ENCODE results near the gene ANKRD16. TPM values are rescaled to one million over a fixed set of nuclear protein-coding genes. Genes with fewer than 3 reads are reported as not detected.

ANKRD16 gene
- polyA plus RNA-seq (2013, experiment 1 of 2), result 5.0 TPM
- polyA plus RNA-seq (2013, experiment 2 of 2), result 4.8 TPM

- peak within 1 kb of the TSS; percentile 96 for H3K18ac ChIP-seq (ENCODE audit: low read length)
- H3K9ac ChIP-seq (ENCODE audit: low read depth, low read length, poor library complexity), result peak within 1 kb of the TSS; percentile 98
- H3K4ac ChIP-seq (ENCODE audit: low read length), result peak within 1 kb of the TSS; percentile 31
- peak within 1 kb of the TSS; percentile 42 for H2BK15ac ChIP-seq (ENCODE audit: low read length)
- peak within 1 kb of the TSS; percentile 49 for H2BK5ac ChIP-seq (ENCODE audit: low read length)
- peak within 1 kb of the TSS; percentile 98 for H3K23ac ChIP-seq (ENCODE audit: low read depth, low read length, poor library complexity)
- peaks cover 10 to 64% of the 10 kb centered on the region in 2 donors for H3K36me3 ChIP-seq (replicated peaks in 1 of 2; ENCODE audit: control insufficient read depth in 2 of 2, insufficient read depth in 2 of 2, low read length in 2 of 2)
- no peaks in the 10 kb centered on the region for H3K27me3 ChIP-seq (ENCODE audit: control insufficient read depth in 3 of 3, insufficient read depth in 3 of 3, low read depth in 1 of 3, low read length in 3 of 3)
- peak within 1 kb of the TSS; percentile 26 for H4K8ac ChIP-seq (ENCODE audit: low read depth, low read length)
- peak within 1 kb of the TSS; percentile 97 for H3K14ac ChIP-seq (ENCODE audit: low read length)
- peak within 1 kb of the TSS; percentile 98 for H2AFZ ChIP-seq (ENCODE audit: low read length)
- H3K9me3 ChIP-seq (replicated peaks in 1 of 2; ENCODE audit: control insufficient read depth in 2 of 2, insufficient read depth in 1 of 2, low read depth in 1 of 2, low read length in 2 of 2), result no peaks in the 10 kb centered on the region
- H3K27ac ChIP-seq (replicated peaks; ENCODE audit: low read length), result peak within 1 kb of the TSS; percentile 54
- DNase-seq (ENCODE audit: low spot score), result peak; percentile 99
- H3K4me2 ChIP-seq (ENCODE audit: insufficient read depth, low read length, poor library complexity, severe bottlenecking), result peak within 1 kb of the TSS; percentile 96
- H4K91ac ChIP-seq (ENCODE audit: low read depth, low read length, poor library complexity), result peak within 1 kb of the TSS; percentile 87
- peak within 1 kb of the TSS; percentile 57 for H2AK5ac ChIP-seq (ENCODE audit: low read depth, low read length)
- no peak within 1 kb of the TSS for H2BK12ac ChIP-seq (ENCODE audit: low read length)
- H2BK120ac ChIP-seq (ENCODE audit: low read depth, low read length), result no peak within 1 kb of the TSS
- peaks cover 8 to 11% of the 10 kb centered on the region in 2 donors for H3K4me1 ChIP-seq (ENCODE audit: control insufficient read depth in 2 of 2, insufficient read depth in 1 of 2, low read depth in 1 of 2, low read length in 2 of 2)
- peaks cover 6% of the 10 kb centered on the region for H3K79me1 ChIP-seq (ENCODE audit: low read depth, low read length)
- WGBS, 2 donors (ENCODE audit: extremely low coverage in 2 of 2, insufficient read length in 2 of 2, insufficient replicate concordance in 1 of 2), result no CpG with 5 or more reads among the region's 109 CpGs
- peak within 1 kb of the TSS; percentile 92 to 97 for H3K4me3 ChIP-seq (ENCODE audit: low read length in 2 of 2)
Observed at GRCh38 chr10:5889624-5890451, at the start of gene ANKRD16, which contains the start of gene FBH1. TSS of gene ANKRD16 (minus strand) at chr10:5889893. CDS start at chr10:5889354, 539 bp downstream. TSS of gene FBH1 (plus strand) at chr10:5890243. CDS start at chr10:5890346, 103 bp downstream.

DNA sequence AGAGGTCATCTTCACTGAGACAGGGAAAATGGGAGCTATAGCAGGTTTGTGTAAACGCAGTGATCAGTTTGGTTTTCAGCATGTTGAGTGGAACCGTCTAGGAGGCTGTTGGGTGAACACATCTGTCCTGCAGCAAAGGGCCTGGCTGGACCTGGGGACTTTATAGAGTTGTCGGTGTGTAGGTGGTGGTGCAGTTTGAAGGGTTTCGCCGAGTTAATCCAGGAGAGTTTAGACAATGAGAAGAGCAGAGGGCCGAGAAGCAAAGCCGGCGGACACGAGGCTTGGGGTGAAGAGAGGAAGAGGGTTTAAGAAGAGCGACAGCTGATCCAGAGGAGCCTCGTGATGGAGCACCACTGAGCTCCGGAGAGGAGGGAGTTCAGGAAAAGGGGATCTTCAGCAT is 48.6 kb upstream of the ANKRD16 start:
- H2BK5ac ChIP-seq (ENCODE audit: low read length), result no peak overlapping the region
- no peak overlapping the region for H3K23ac ChIP-seq (ENCODE audit: low read depth, low read length, poor library complexity)
- no peak overlapping the region for H2BK12ac ChIP-seq (ENCODE audit: low read length)
- H2AFZ ChIP-seq (ENCODE audit: low read length), result no peak overlapping the region
- no peak overlapping the region for H4K91ac ChIP-seq (ENCODE audit: low read depth, low read length, poor library complexity)
- H2BK15ac ChIP-seq (ENCODE audit: low read length), result no peak overlapping the region
- H3K4ac ChIP-seq (ENCODE audit: low read length), result no peak overlapping the region
- H3K79me1 ChIP-seq (ENCODE audit: low read depth, low read length), result no peaks in the 10 kb centered on the region
- H2AK5ac ChIP-seq (ENCODE audit: low read depth, low read length), result no peak overlapping the region
- no peaks in the 10 kb centered on the region for H3K27me3 ChIP-seq (ENCODE audit: control insufficient read depth in 3 of 3, insufficient read depth in 3 of 3, low read depth in 1 of 3, low read length in 3 of 3)
- no peak overlapping the region for H3K4me2 ChIP-seq (ENCODE audit: insufficient read depth, low read length, poor library complexity, severe bottlenecking)
- no peak overlapping the region for H4K8ac ChIP-seq (ENCODE audit: low read depth, low read length)
- H2BK120ac ChIP-seq (ENCODE audit: low read depth, low read length), result no peak overlapping the region
- peaks cover 0 to 2% of the 10 kb centered on the region in 2 donors for H3K9me3 ChIP-seq (replicated peaks in 1 of 2; ENCODE audit: control insufficient read depth in 2 of 2, insufficient read depth in 1 of 2, low read depth in 1 of 2, low read length in 2 of 2)
- peaks cover 0 to 2% of the 10 kb centered on the region in 2 donors for H3K4me1 ChIP-seq (ENCODE audit: control insufficient read depth in 2 of 2, insufficient read depth in 1 of 2, low read depth in 1 of 2, low read length in 2 of 2)
- H3K14ac ChIP-seq (ENCODE audit: low read length), result no peak overlapping the region
- H3K4me3 ChIP-seq (ENCODE audit: low read length in 2 of 2), result no peak overlapping the region
- no peak for DNase-seq (ENCODE audit: low spot score)
- WGBS, 2 donors (ENCODE audit: extremely low coverage in 2 of 2, insufficient read length in 2 of 2, insufficient replicate concordance in 1 of 2), result no CpG with 5 or more reads among the region's 12 CpGs
- H3K36me3 ChIP-seq (replicated peaks in 1 of 2; ENCODE audit: control insufficient read depth in 2 of 2, insufficient read depth in 2 of 2, low read length in 2 of 2), result peaks cover 27 to 54% of the 10 kb centered on the region in 2 donors
- no peak overlapping the region for H3K9ac ChIP-seq (ENCODE audit: low read depth, low read length, poor library complexity)
- no peak overlapping the region for H3K27ac ChIP-seq (replicated peaks; ENCODE audit: low read length)
- no peak overlapping the region for H3K18ac ChIP-seq (ENCODE audit: low read length)

DNA sequence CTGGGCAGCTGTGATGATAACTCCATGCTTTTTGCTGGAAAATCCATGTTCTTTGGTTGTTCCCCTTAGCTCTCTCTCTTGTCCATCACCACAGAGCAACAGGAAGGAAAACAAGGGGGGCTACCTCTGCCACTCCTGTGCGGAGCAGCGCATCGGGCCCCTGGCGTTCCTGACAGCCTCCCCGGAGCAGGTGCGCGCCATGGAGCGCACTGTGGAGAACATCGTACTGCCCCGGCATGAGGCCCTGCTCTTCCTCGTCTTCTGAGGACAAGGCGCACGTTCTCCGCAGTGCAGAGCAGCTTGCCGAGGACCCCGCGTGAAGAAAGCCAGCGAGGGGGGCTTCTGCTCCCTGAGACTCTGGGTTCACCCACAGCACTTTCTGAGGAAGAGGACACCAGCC is 47.3 kb upstream of the ANKRD16 start:
- H3K79me1 ChIP-seq (ENCODE audit: low read depth, low read length), result no peaks in the 10 kb centered on the region
- no peak overlapping the region for H2BK15ac ChIP-seq (ENCODE audit: low read length)
- H3K18ac ChIP-seq (ENCODE audit: low read length), result no peak overlapping the region
- H3K9me3 ChIP-seq (replicated peaks in 1 of 2; ENCODE audit: control insufficient read depth in 2 of 2, insufficient read depth in 1 of 2, low read depth in 1 of 2, low read length in 2 of 2), result peaks cover 0 to 2% of the 10 kb centered on the region in 2 donors
- H3K4me1 ChIP-seq (ENCODE audit: control insufficient read depth in 2 of 2, insufficient read depth in 1 of 2, low read depth in 1 of 2, low read length in 2 of 2), result peaks cover 0 to 2% of the 10 kb centered on the region in 2 donors
- H4K8ac ChIP-seq (ENCODE audit: low read depth, low read length), result peak overlapping the region; percentile 9
- H3K4me3 ChIP-seq (ENCODE audit: low read length in 2 of 2), result no peak overlapping the region
- no peak overlapping the region for H2BK12ac ChIP-seq (ENCODE audit: low read length)
- H3K14ac ChIP-seq (ENCODE audit: low read length), result no peak overlapping the region
- H4K91ac ChIP-seq (ENCODE audit: low read depth, low read length, poor library complexity), result no peak overlapping the region
- no peak overlapping the region for H2AFZ ChIP-seq (ENCODE audit: low read length)
- no peaks in the 10 kb centered on the region for H3K27me3 ChIP-seq (ENCODE audit: control insufficient read depth in 3 of 3, insufficient read depth in 3 of 3, low read depth in 1 of 3, low read length in 3 of 3)
- H3K4ac ChIP-seq (ENCODE audit: low read length), result no peak overlapping the region
- H3K36me3 ChIP-seq (replicated peaks in 1 of 2; ENCODE audit: control insufficient read depth in 2 of 2, insufficient read depth in 2 of 2, low read length in 2 of 2), result peaks cover 27 to 67% of the 10 kb centered on the region in 2 donors
- H2BK120ac ChIP-seq (ENCODE audit: low read depth, low read length), result no peak overlapping the region
- DNase-seq (ENCODE audit: low spot score), result no peak
- H2BK5ac ChIP-seq (ENCODE audit: low read length), result no peak overlapping the region
- no peak overlapping the region for H3K23ac ChIP-seq (ENCODE audit: low read depth, low read length, poor library complexity)
- no CpG with 5 or more reads among the region's 18 CpGs for WGBS, 2 donors (ENCODE audit: extremely low coverage in 2 of 2, insufficient read length in 2 of 2, insufficient replicate concordance in 1 of 2)
- H2AK5ac ChIP-seq (ENCODE audit: low read depth, low read length), result no peak overlapping the region
- no peak overlapping the region for H3K27ac ChIP-seq (replicated peaks; ENCODE audit: low read length)
- H3K9ac ChIP-seq (ENCODE audit: low read depth, low read length, poor library complexity), result no peak overlapping the region
- no peak overlapping the region for H3K4me2 ChIP-seq (ENCODE audit: insufficient read depth, low read length, poor library complexity, severe bottlenecking)

DNA sequence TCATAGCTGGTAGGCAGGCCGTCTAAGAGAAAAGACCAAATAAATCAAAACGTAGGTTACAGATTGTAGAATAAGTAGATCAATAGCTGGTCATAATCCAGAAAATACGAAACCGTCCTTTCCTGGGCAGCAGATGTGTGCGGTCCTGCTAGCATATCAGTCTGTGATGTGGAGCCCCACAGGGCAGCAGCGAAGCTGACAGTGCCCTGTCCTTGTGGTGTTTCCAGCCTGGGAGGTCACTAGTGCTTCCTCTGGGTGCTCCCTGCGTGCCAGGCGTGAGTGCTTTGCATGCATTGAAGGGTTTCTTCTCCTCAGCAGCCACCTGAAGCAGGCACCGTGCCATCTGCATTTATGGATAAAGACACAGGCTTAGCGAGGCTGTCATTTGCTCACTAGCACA is 45.9 kb upstream of the ANKRD16 start:
- H3K4me3 ChIP-seq (ENCODE audit: low read length in 2 of 2), result no peak overlapping the region
- no peak overlapping the region for H3K27ac ChIP-seq (replicated peaks; ENCODE audit: low read length)
- H3K9ac ChIP-seq (ENCODE audit: low read depth, low read length, poor library complexity), result no peak overlapping the region
- no peak overlapping the region for H2BK12ac ChIP-seq (ENCODE audit: low read length)
- no peak overlapping the region for H2AK5ac ChIP-seq (ENCODE audit: low read depth, low read length)
- H2BK15ac ChIP-seq (ENCODE audit: low read length), result no peak overlapping the region
- H3K4ac ChIP-seq (ENCODE audit: low read length), result no peak overlapping the region
- H3K18ac ChIP-seq (ENCODE audit: low read length), result no peak overlapping the region
- no peak overlapping the region for H2BK120ac ChIP-seq (ENCODE audit: low read depth, low read length)
- H3K36me3 ChIP-seq (replicated peaks in 1 of 2; ENCODE audit: control insufficient read depth in 2 of 2, insufficient read depth in 2 of 2, low read length in 2 of 2), result peaks cover 31 to 81% of the 10 kb centered on the region in 2 donors
- no peak overlapping the region for H3K23ac ChIP-seq (ENCODE audit: low read depth, low read length, poor library complexity)
- H4K91ac ChIP-seq (ENCODE audit: low read depth, low read length, poor library complexity), result no peak overlapping the region
- no peak overlapping the region for H2BK5ac ChIP-seq (ENCODE audit: low read length)
- no peak overlapping the region for H3K4me2 ChIP-seq (ENCODE audit: insufficient read depth, low read length, poor library complexity, severe bottlenecking)
- peaks cover 0 to 2% (median 0%) of the 10 kb centered on the region in 3 experiments for H3K27me3 ChIP-seq (ENCODE audit: control insufficient read depth in 3 of 3, insufficient read depth in 3 of 3, low read depth in 1 of 3, low read length in 3 of 3)
- no CpG with 5 or more reads among the region's 10 CpGs for WGBS, 2 donors (ENCODE audit: extremely low coverage in 2 of 2, insufficient read length in 2 of 2, insufficient replicate concordance in 1 of 2)
- peaks cover 0 to 2% of the 10 kb centered on the region in 2 donors for H3K9me3 ChIP-seq (replicated peaks in 1 of 2; ENCODE audit: control insufficient read depth in 2 of 2, insufficient read depth in 1 of 2, low read depth in 1 of 2, low read length in 2 of 2)
- H3K79me1 ChIP-seq (ENCODE audit: low read depth, low read length), result no peaks in the 10 kb centered on the region
- H3K14ac ChIP-seq (ENCODE audit: low read length), result no peak overlapping the region
- no peak overlapping the region for H4K8ac ChIP-seq (ENCODE audit: low read depth, low read length)
- DNase-seq (ENCODE audit: low spot score), result no peak
- no peak overlapping the region for H2AFZ ChIP-seq (ENCODE audit: low read length)
- peaks cover 0 to 2% of the 10 kb centered on the region in 2 donors for H3K4me1 ChIP-seq (ENCODE audit: control insufficient read depth in 2 of 2, insufficient read depth in 1 of 2, low read depth in 1 of 2, low read length in 2 of 2)
